ENCODE measurements around the gene PCSK5. TPM values are rescaled to one million over a fixed set of nuclear protein-coding genes. Genes with fewer than 3 reads are reported as not detected.

The PCSK5 gene
- polyA plus RNA-seq, 3 donors, result 4.8 to 13.0 (median 7.1) TPM

DNA sequence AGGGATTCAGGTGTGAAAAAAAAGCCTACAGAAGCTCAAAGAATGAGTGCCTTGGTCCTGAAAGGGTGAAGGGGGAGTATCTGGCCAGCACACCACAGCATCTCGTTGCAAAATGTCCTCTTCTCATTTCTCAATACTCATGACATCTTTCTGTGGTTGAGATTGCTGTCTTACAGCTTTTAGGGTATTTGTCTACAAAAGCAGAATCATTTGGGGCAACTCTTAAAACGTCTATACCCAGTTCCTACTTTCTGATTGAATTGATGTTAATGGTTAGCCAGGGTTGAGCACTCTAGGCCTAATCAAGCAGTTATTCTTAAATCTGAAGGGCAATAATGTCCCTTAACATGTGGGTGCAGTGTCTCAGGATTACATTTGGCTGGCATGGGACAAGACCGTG is 21.2 kb upstream of the PCSK5 start:
- WGBS (ENCODE audit: insufficient coverage), result no CpG with 5 or more reads among the region's 3 CpGs
- Histone ChIP-seq H3K4me2 (replicated peaks; ENCODE audit: extremely low read depth, low read length, poor library complexity, severe bottlenecking) (peak overlapping the region; percentile 48), H3K79me2 (ENCODE audit: insufficient read depth, low read length) (no peaks in the 10 kb centered on the region), H3K9me3 (replicated peaks in 1 of 2; ENCODE audit: control insufficient read depth in 1 of 2, insufficient read depth in 1 of 2, low read length in 2 of 2) (no peaks in the 10 kb centered on the region), H2AFZ (ENCODE audit: insufficient read depth, low read depth, low read length, poor library complexity, severe bottlenecking) (peak overlapping the region; percentile 64), H3K4me1 (ENCODE audit: control insufficient read depth in 1 of 2, insufficient read depth in 2 of 2, low read length in 2 of 2) (peaks cover 42% of the 10 kb centered on the region in 2 donors), H3K36me3 (replicated peaks in 1 of 2; ENCODE audit: control insufficient read depth in 1 of 2, insufficient read depth in 2 of 2, low read length in 2 of 2) (no peaks in the 10 kb centered on the region), H4K20me1 (ENCODE audit: insufficient read depth, low read length) (no peaks in the 10 kb centered on the region), H3K9ac (ENCODE audit: insufficient read depth, low read length, poor library complexity, severe bottlenecking) (no peak overlapping the region), H3K4me3 (replicated peaks in 1 of 3; ENCODE audit: low read depth in 2 of 3, low read length in 3 of 3) (peak overlapping the region in 1 of 3 experiments; percentile 30), H3K27ac (ENCODE audit: low read depth in 1 of 2, low read length in 2 of 2) (peak overlapping the region; percentile 57 to 87), H3K27me3 (ENCODE audit: control insufficient read depth in 2 of 2, insufficient read depth in 2 of 2, low read length in 2 of 2) (no peaks in the 10 kb centered on the region)
- Mint-ChIP-seq H3K4me1 (peaks cover 42% of the 10 kb centered on the region), H3K4me3 (peak overlapping the region in 1 of 2 donors; percentile 15), H3K27me3 (ENCODE audit: low read depth in 3 of 3) (peaks cover 0 to 2% (median 0%) of the 10 kb centered on the region in 3 donors), H3K27ac (peak overlapping the region; percentile 89 to 95 (median 91)), H3K36me3 (no peaks in the 10 kb centered on the region), H3K9me3 (no peaks in the 10 kb centered on the region)
- no peak for TF ChIP-seq CTCF (IDR thresholded peaks at IDR 0.05)
- intact Hi-C loops (cut with micrococcal nuclease), result no loop called here
- peak; percentile 78 to 89 (median 80) for DNase-seq

DNA sequence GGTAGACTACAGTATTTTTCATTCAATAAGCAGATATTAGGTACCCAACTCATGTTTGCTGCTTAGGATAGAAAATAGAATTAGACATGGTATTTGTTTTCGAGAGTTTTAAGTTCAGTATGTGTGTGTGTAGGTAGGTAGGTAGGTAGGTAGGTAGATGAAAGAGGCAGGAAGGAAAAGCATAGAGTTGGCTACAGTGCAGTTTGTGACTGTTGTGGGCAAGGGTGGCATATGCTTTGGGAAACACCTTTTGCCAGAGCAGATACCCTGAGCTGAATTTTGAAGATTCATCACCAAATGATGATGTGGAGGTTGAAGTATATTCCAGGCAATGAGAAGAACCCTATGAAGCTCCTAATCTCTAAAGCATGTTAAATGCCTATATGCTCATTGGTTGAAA is 20.0 kb upstream of the PCSK5 start:
- no peaks in the 10 kb centered on the region for H3K36me3 Mint-ChIP-seq
- Histone ChIP-seq H3K79me2 (ENCODE audit: insufficient read depth, low read length) (no peaks in the 10 kb centered on the region), H3K27me3 (ENCODE audit: control insufficient read depth in 2 of 2, insufficient read depth in 2 of 2, low read length in 2 of 2) (no peaks in the 10 kb centered on the region), H3K36me3 (replicated peaks in 1 of 2; ENCODE audit: control insufficient read depth in 1 of 2, insufficient read depth in 2 of 2, low read length in 2 of 2) (no peaks in the 10 kb centered on the region), H2AFZ (ENCODE audit: insufficient read depth, low read depth, low read length, poor library complexity, severe bottlenecking) (no peak overlapping the region), H3K9ac (ENCODE audit: insufficient read depth, low read length, poor library complexity, severe bottlenecking) (no peak overlapping the region), H3K4me2 (replicated peaks; ENCODE audit: extremely low read depth, low read length, poor library complexity, severe bottlenecking) (no peak overlapping the region), H3K4me1 (ENCODE audit: control insufficient read depth in 1 of 2, insufficient read depth in 2 of 2, low read length in 2 of 2) (peaks cover 42% of the 10 kb centered on the region in 2 donors), H3K27ac (ENCODE audit: low read depth in 1 of 2, low read length in 2 of 2) (peak overlapping the region in 1 of 2 donors; percentile 87), H4K20me1 (ENCODE audit: insufficient read depth, low read length) (no peaks in the 10 kb centered on the region), H3K4me3 (replicated peaks in 1 of 3; ENCODE audit: low read depth in 2 of 3, low read length in 3 of 3) (no peak overlapping the region), H3K9me3 (replicated peaks in 1 of 2; ENCODE audit: control insufficient read depth in 1 of 2, insufficient read depth in 1 of 2, low read length in 2 of 2) (no peaks in the 10 kb centered on the region)
- H3K4me1 Mint-ChIP-seq, result peaks cover 45% of the 10 kb centered on the region
- peaks cover 0 to 2% (median 0%) of the 10 kb centered on the region in 3 donors for H3K27me3 Mint-ChIP-seq (ENCODE audit: low read depth in 3 of 3)
- DNase-seq, result no peak
- H3K4me3 Mint-ChIP-seq, result no peak overlapping the region
- no peaks in the 10 kb centered on the region for H3K9me3 Mint-ChIP-seq
- intact Hi-C loops (cut with micrococcal nuclease), result no loop called here
- H3K27ac Mint-ChIP-seq, result peak overlapping the region in 3 of 7 donors; percentile 43 to 90 (median 89)
- WGBS (ENCODE audit: insufficient coverage), result 100% methylated on average over 1 of the region's 1 CpG
- TF ChIP-seq CTCF (IDR thresholded peaks at IDR 0.05), result no peak
